ENCODE results near the gene CD83. TPM values are rescaled to one million over a fixed set of nuclear protein-coding genes. Genes with fewer than 3 reads are reported as not detected.

Gene CD83
- total RNA-seq, 1 experiment from 2014 or later = 7.0 TPM

DNA sequence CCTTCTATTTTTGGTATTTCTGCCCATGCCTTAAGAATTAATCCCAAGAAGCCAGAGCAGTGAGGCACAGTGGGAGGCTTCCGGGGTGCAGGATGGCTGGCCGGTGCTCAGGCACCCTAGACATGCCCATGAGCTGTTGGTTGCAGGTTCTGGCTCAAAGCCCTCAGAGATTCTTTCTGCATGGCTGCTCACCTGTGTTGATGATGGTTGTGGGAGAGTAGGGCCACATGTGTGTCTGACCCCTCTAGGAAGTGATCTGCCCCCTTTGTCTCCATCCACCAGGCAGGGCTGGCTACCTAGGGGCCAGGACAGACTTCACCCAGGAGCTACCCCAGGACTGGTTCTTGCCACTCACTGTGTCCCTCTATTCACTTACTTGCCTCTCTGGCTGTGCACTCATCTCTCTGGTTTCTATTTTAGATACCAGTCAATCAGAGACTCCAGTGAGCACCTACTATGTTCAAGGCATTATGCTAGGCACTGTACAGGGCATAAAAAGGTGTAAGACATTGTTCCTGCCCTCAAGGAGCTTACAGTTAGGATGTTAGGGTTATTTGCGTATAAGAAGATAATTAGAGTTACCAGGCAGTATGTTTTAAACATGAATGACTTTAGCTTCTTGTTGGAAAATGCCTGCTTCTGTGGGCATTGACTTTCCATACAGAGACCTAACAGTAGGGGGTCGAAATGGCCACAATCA, 16.8 kb downstream of the CD83 start:
- H3K4me2 ChIP-seq (ENCODE audit: insufficient read depth, insufficient read length, low read length) = no peak overlapping the region
- no peak overlapping the region for H2AK5ac ChIP-seq (ENCODE audit: insufficient read length, low read length)
- H3K36me3 Mint-ChIP-seq (ENCODE audit: insufficient read depth in 1 of 3, low read depth in 3 of 3) = peaks cover 0 to 6% (median 0%) of the 10 kb centered on the region in 3 experiments; a peak in 4 of 7 replicates
- H3K27me3 ChIP-seq (ENCODE audit: insufficient read depth, low read length) = no peaks in the 10 kb centered on the region
- H3K27ac ChIP-seq (ENCODE audit: insufficient read length, low read depth, low read length) = no peak overlapping the region
- no peak overlapping the region for H3K4me3 Mint-ChIP-seq
- H3K4me1 ChIP-seq (ENCODE audit: insufficient read depth, low read length) = peaks cover 4% of the 10 kb centered on the region
- H3K79me1 ChIP-seq (ENCODE audit: insufficient read depth, low read depth, low read length, poor library complexity, severe bottlenecking) = no peaks in the 10 kb centered on the region
- H2BK5ac ChIP-seq (ENCODE audit: insufficient read length, low read length) = no peak overlapping the region
- no peaks in the 10 kb centered on the region for H3K9me3 ChIP-seq (ENCODE audit: control insufficient read depth, low read depth, low read length)
- no CpG with 5 or more reads among the region's 4 CpGs for WGBS (ENCODE audit: extremely low coverage, insufficient read length, low lambda C conversion rate)
- H2BK12ac ChIP-seq (ENCODE audit: insufficient read length, low read depth, low read length) = no peak overlapping the region
- no peak overlapping the region for H2AFZ ChIP-seq (ENCODE audit: low read length)
- no peak overlapping the region for H3K56ac ChIP-seq (ENCODE audit: insufficient read length, low read depth, low read length)
- peaks cover 13% of the 10 kb centered on the region in 2 experiments for H3K4me1 Mint-ChIP-seq
- H3K23me2 ChIP-seq (ENCODE audit: insufficient read length, low read depth, low read length, poor library complexity, severe bottlenecking) = no peaks in the 10 kb centered on the region
- no peak overlapping the region for H4K91ac ChIP-seq (ENCODE audit: insufficient read length, low read depth, low read length)
- no peak overlapping the region for H3K14ac ChIP-seq (ENCODE audit: insufficient read depth, low read length)
- H3K27me3 Mint-ChIP-seq (ENCODE audit: low read depth) = no peaks in the 10 kb centered on the region
- H2BK20ac ChIP-seq (ENCODE audit: low read depth, low read length, poor library complexity, severe bottlenecking) = no peak overlapping the region
- no peaks in the 10 kb centered on the region for H3K9me3 Mint-ChIP-seq
- no peak overlapping the region for H2BK120ac ChIP-seq (ENCODE audit: low read depth, low read length, poor library complexity, severe bottlenecking)
- no peak overlapping the region for H4K5ac ChIP-seq (ENCODE audit: insufficient read length, low read depth, low read length)
- no peak for TF ChIP-seq CTCF (conservative IDR thresholded peaks at IDR 0.05)
- H3K79me2 ChIP-seq (ENCODE audit: insufficient read depth, low read length) = no peaks in the 10 kb centered on the region
- no peaks in the 10 kb centered on the region for H4K20me1 ChIP-seq (ENCODE audit: control insufficient read depth, insufficient read depth, insufficient read length)
- H3K4ac ChIP-seq (ENCODE audit: low read depth, low read length) = no peak overlapping the region
- no peak overlapping the region for H3K18ac ChIP-seq (ENCODE audit: insufficient read length, low read depth, low read length)
- no peak for DNase-seq
- H3K9ac ChIP-seq (ENCODE audit: extremely low read depth, insufficient read length, low read length) = no peak overlapping the region
- H3K27ac Mint-ChIP-seq = no peak overlapping the region
- no peak overlapping the region for H4K8ac ChIP-seq (replicated peaks; ENCODE audit: insufficient read length, low read depth, low read length)
- no peak overlapping the region for H3T11ph ChIP-seq (ENCODE audit: low read length)
- no peak overlapping the region for H3K23ac ChIP-seq (ENCODE audit: insufficient read length, low read depth, low read length)
- no peak overlapping the region for H2BK15ac ChIP-seq (ENCODE audit: low read depth, low read length)
